ENCODE data around the gene STX5.
"Not testable (repeated sequence)": the region's sequence is repeated elsewhere in the genome, so short reads cannot be mapped to it uniquely, and the experiment has no call there.

The STX5 gene

DNA sequence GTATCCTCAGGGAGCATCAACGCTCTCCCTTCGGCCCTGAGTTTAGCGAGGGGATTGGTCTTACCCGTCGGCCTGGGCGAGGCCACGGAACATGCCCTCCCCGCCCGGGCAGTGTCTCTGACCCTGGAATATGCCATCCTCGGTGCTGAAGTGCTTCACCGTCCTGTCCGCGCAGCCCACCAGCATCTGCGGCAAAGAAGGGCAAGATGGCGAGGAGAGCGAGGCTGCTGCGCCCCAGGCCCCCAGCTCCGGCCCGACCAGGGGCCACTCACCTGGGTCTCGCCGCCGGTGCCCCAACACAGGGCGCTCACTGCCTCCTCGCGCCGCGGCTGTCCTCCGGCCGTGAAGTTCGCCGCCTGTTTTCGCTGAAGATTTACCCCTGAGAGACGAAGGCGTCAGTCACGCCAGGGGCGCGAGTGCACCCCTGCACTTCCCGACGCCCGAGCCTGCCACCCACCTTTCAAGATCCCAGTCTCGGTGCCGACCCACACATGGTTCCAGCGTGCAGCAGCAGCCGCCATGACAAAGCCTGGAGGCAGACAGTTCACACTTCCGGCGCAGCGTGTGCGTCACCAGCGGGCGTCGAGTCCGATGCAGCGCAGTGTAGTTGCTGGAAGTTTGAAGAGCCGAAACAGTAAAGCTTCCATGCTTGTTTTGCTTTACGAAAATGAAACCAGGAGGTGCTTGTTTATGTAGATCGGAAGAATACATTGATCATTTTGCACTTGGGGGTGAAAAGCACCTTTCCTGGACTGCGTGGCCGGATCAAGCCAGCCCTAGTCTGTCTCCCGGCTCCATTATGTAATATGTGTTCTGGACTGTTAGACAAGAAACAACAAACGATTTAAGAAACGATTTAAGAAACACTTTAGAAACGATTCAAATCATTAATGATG is 7.4 kb upstream of the STX5 start, which contains the start of gene WDR74:
Gene WDR74, minus strand, starts transcription at position 541 of the 896 bp plus-strand sequence. Its CDS starts 20 bp downstream, at position 521.
- peak within 1 kb of the TSS; percentile 61 to 96 (median 82) for H3K4me3 ChIP-seq
- peak within 1 kb of the TSS; percentile 82 to 100 (median 98) for H3K27ac ChIP-seq

DNA sequence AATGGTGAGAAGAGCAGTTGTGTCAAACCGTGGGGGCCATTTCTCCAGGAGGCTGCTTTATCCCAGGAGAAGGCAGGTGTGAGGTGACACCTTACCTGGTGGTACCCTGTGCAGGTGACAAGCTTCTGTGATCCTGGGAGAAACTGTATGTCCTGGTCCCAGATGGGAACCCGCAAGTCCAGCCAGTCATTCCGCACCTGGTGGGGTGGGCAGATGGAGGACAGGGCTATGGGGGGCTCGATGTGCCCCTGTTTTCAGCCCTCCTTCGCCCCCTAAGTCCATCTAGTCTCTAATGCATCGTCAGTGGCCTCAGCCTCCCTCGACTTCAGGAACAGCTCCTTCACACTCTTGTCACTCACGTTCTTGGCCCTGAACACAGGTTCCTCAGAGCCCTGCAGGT is 3.5 kb upstream of the STX5 start:
- H3K27ac ChIP-seq, result no peak overlapping the region
- H3K4me3 ChIP-seq, result no peak overlapping the region

DNA sequence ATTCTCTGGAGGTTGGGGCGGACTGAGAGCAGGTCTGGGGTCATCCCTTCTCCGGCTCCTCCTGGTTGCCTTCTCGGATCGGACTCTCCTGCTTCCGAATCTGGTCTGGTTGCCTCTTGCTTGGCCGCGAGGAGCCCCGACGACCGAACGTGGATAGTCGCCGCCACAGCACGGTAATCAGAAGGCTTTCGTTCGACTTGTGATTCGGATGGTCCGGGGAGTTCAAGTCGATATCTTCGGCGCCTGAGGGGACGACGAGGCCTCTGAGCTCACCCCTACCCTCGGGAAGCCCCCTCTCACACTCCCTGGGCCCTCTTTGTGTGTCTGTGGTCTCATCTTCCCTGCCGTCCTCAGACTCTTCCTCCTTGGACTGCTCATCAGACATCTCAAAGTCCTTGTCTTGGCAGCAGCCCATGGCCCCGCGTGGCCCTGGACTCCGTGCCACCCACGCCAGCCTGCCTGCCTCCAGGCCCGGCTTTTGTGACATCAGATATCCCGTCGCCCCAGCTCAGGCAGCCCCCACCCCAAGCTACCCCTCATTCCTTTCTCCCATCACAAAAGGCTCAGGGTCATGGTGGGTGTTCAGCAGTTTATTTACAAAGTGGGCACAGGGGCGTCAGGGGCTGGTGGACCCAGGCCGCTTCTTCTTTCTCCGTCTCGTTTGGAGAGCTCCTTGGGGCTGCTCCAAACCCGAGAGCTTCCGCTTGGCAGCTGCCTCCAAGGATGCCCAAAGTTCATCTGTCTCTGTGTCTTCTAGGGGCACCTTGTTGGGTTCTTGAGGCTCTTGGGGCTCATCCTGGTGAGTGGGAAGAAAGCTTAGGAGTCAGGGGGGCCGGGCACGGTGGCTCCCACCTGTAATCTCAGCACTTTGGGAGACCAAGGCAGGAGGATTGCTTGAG is 734 bp upstream of the STX5 start, which contains the start of gene TEX54:
Gene TEX54, minus strand, starts transcription at position 506 of the 899 bp plus-strand sequence.
- peak within 1 kb of the TSS; percentile 73 to 98 (median 92) for H3K4me3 ChIP-seq
- peak within 1 kb of the TSS; percentile 76 to 99 (median 95) for H3K27ac ChIP-seq

DNA sequence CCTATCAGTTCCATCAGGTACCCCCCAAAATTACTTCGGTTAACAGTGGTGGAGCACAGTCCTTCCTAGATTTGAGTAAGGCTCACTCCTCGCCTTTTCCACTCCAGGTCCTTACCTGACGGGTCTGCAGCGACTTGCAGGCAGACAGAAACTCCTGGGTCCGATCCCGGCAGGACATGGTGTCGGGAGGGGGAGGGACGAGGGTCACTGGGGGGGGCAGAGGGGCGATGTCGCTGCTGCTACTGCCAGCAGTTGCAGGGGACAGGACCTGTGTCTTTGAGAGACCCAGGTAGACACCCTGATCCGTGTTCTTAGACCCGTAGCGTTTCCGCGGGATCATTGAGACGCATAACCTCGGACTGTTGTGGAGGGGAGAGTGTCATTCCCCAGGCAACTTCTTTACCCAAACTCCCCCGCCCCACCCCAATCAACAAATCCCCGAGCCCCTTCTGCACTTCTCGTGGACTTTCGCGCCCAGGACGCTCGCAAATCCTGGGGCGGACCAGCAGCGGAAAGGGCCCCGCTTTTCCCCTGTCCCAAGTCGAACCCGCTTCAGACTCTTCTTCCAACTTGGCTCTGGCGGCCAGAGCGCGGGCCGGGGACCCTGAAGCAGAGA is 839 bp downstream of the STX5 start:
- H3K27ac ChIP-seq, result peak overlapping the region; percentile 13 to 99 (median 95)
- peak overlapping the region; percentile 73 to 98 (median 92) for H3K4me3 ChIP-seq

DNA sequence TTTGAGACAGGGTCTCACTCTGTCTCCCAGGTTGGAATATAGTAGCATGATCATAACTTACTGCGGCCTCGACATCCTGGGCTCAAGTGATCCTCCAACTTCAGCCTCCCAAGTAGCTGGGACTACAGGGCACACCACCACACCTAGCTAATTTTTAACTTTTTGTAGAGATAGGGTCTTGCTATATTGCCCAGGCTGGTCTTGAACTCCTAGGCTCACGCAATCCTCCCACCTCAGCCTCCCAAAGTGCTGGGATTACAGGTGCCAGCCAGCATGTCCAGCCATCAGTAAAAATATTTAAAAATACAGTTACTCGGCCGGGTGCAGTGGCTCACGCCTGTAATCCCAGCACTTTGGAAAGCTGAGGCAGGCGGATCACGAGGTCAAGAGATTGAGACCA is 3.7 kb downstream of the STX5 start:
- H3K27ac ChIP-seq, H3K4me3 ChIP-seq: not testable (repeated sequence)

DNA sequence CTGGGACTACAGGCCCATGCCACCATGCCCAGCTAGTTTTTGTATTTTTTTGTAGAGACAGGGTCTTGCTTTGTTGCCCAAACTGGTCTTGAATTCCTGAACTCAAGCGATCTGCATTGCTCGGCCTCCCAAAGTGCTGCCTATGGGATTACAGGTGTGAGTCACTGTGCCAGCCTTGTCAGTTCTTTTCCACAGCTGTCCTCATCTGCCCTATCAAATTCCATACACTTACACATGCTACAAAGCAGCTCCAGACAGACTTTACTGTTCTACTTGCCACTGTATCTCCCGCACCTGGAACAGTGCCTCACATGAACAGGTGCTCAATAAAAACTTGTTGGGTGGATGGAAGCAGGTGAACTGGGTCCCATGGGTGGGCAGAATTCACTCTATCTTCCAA is 8.2 kb downstream of the STX5 start:
- H3K4me3 ChIP-seq, result no peak overlapping the region
- no peak overlapping the region for H3K27ac ChIP-seq

DNA sequence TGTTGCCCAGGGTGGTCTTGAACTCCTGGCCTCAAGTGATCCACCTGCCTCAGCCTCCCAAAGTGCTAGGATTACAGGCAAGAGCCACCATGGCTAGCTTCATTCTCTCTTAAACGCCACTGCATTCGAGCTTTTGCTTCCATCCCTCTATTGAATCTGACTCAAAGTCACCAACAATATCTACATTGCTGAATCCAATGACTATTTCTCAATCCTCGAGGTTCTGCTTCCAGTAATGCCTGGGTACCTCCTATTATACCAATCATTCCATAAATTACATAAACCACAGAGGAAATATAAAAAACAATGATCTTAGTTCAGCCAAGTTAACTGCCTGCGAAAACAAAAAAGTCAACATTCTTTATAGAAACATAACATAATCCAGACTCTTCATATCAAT is 14.7 kb downstream of the STX5 start:
- H3K4me3 ChIP-seq, result no peak overlapping the region
- H3K27ac ChIP-seq, result peak overlapping the region in 2 of 21 experiments; percentile 25 to 57

DNA sequence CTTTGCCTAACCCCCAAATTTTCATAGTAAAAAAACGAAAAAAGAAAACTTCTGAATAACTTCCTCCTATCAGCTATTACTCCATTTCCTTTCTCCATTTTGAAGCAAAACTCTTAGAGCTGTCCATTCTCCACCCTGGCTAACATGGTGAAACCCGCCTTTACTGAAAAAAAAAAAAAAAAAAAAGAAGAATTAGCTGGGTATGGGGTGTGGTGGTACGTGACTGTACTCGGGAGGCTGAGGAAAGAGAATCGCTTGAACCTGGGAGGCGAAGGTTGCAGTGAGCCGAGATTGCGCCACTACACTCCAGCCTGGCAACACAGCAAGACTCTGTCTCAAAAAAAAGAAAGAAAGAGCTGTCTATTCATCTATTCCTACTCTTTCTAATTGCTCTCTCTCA is 15.3 kb downstream of the STX5 start:
- H3K27ac ChIP-seq, result peak overlapping the region in 1 of 21 experiments; percentile 57
- no peak overlapping the region for H3K4me3 ChIP-seq

DNA sequence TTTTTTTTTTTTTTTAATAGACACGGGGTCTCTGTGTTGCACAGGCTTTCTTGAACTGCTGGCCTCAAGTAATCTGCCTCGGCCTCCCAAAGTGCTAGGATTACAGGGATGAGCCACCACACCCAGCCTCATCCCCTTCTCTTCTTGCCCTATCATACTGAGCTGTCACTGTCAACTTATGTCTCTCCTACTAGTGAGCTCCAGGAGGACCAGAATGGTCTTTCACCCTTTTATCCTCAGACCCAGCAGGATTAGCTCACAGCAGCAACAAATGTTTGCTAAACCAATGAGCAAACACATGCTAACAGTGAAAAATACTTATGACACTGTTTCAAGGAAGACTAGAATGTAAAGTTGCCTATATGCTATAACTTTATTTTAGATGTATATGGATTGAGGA is 20.2 kb downstream of the STX5 start:
- H3K27ac ChIP-seq, result no peak overlapping the region
- H3K4me3 ChIP-seq, result no peak overlapping the region

DNA sequence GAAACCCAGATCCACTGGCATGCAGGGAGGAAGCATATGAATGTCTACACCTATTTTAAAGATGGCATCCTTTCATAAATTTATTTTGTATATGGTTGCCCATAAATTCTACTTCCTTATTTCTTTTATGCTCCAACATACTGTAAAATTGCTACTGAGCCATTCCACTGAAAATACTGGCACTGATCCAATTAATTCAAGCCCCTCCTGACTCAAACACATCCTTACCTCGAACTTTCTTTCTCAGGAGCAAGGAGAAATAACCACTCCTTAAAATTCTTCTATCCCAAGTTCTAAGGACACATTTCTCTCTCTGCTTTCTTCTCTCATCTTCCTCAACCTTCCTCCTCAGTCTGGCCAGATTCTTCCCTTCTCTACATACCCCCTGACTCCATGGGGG is 21.1 kb downstream of the STX5 start:
- Histone ChIP-seq H3K4me3 (no peak overlapping the region), H3K27ac (no peak overlapping the region)

DNA sequence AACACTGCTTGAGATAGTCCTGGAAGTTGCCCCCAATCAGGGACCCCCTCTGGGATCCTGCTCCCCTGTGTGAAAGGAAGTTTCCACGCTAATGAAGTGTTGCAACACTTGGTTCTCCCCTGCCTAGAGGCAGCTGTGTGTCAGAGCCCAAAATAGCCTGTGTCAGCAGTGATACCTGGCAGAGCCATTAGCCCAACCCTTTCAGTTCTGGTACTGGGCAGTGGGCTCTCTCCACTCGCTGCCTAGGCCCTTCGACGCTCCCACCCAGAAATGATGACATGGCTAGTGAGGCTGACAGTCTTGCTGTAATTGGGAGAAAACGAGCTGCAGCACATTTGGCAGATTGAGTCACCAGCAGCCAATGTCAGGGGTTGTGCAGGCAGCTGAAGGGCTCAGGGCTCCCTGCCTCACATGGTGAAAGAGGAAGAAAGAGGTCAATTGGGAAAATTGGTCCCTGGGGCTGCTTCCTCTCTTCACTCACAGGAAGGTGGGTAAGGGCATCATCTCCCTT is 25.2 kb downstream of the STX5 start:
- peak overlapping the region in 1 of 7 experiments; percentile 96 for H3K4me3 ChIP-seq
- peak overlapping the region in 19 of 21 experiments; percentile 71 to 98 (median 92) for H3K27ac ChIP-seq

DNA sequence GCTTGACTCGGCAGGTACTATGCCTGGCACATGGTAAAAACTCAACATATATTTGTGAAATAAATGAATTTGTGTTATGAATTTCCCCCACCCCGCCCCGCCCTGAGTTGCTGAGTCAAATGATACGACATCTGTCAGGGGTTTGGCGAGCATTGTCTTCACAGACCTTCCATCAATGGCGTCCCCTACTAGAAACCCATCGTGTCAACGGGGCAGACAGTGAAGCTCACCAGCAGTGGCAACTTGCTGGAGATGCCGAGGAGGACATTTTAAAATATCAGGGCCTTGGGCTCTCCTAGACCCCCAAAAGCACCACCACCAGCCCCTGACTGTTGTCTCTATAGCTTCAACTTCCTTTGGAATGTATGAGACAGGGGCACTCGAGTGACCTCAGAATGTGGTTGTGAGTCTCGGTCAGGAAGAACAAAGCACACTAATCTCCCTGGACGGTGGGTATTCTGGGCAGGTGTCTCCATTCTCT is 25.9 kb downstream of the STX5 start:
- Histone ChIP-seq H3K27ac (peak overlapping the region in 20 of 21 experiments; percentile 52 to 98 (median 92)), H3K4me3 (peak overlapping the region; percentile 73 to 96 (median 92))

DNA sequence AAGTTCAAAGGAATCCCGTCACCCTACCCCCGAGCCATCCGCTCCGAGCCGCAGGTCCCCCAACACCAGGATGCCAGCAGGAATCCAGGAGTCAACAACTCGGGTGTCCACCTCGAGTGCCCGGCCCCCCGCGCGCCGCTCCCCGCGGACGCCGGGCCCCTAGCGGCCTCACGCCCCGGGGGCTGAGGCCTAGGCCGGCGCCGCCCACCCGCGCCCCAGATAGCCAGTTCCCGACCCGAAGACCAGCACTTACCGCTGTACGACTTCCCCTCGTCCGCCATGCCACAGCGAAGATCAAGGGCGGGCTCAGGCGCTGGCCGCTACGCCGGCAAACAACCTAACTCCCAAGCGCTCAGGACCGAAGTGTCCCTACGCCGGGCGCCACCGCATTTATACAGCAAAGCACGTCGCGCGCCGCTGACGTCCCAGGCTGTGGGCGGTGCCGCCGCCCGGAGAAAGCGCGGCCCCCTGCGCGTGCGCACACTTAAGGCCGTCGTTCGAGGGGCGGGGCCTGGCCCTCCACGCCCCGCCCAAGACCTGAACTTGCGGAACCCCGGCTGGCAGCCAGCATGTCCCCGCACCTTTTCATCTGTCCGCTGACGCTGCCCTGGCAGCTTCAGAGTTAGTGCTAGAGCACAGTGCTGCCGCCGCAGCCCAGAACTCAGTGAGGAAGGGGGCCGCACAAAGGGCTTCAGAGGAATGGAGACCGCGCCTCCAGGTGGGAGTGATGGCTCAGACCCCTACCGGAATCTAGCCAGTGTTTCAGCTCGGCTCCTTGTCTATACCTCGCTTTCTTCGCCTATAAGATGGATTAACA is 26.6 kb downstream of the STX5 start, which contains the start of gene NXF1:
Gene NXF1, minus strand, starts transcription at position 365 of the 817 bp plus-strand sequence. Its CDS starts 84 bp downstream, at position 281.
- Histone ChIP-seq H3K4me3 (peak within 1 kb of the TSS; percentile 73 to 96 (median 92)), H3K27ac (peak within 1 kb of the TSS; percentile 71 to 98 (median 92))

DNA sequence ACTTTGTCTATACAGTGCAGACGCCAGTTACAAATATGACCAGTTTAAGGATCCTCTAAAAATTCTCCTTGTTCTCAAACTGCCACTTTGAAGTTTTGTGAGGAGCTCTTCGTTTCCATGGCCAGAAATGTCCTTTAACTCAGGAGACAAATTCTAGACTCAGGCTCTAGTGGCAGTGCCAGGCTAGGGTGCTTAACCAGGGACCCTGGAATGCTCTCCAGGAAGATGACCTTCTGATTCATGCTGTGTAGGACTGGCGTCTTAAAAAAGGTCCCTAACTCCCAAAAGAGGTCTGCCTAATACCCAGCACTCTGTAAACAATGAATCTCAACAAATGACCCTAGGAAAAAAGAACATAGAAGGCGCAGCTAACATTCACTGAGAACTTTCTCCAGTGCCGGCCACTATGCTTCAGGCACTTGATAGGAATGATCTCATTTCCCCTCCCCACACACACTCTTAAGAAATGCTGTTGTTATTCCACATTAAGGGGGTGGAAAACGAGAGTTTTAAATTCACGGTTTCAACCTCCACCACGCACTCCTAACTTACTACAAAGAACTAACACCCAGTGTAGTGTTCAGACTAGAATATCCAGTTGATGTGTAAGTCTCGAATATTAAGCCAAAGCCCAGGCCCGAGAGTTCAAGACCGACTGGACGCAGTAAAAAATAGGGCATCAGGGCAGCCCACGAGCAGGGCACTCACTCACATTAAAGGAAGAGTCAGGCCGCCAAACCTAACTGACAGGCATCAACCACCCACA is 27.4 kb downstream of the STX5 start:
- Histone ChIP-seq H3K27ac (peak overlapping the region; percentile 50 to 98 (median 92)), H3K4me3 (peak overlapping the region; percentile 73 to 96 (median 92))

DNA sequence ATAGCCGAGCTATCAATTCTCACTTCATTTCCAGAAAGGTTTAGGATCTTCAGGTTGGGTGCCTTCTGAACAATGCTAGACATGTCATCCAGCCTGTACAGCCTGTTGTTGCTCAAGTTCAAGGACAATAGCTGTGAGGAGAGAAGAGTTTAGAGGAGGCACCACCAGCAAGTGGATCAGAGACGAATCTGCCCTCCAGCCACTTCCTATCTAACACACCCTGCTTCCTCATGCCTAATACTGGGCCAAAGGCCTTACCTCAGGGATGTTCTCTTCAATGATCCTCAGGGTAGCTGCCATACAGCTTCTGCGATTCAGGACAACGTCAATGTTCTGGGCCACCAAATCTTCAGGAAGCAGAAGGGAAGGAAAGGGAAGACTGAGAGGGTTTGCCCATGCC is 30.8 kb downstream of the STX5 start:
- Histone ChIP-seq H3K27ac (no peak overlapping the region), H3K4me3 (no peak overlapping the region)

DNA sequence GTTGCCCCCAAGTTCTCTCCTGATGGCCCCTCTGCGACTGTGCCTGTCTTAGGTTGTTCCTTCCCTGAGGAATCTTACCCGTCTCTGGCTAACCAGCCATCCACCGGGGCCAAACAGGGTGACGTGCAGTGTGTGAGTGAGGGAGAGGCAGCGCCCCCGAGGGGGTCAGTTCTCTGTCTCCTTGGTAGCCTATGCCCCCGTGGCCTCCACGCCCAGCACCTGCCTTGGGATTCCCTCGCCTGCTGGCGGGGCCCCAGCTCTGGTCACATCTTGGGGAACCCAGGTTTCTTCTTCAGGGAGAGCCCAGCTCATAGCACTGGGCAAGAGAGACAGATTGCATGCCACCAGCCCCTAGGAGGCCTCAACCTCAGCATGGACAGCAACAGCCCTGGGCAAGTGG is 32.4 kb downstream of the STX5 start:
- Histone ChIP-seq H3K27ac (peak overlapping the region in 2 of 21 experiments; percentile 3 to 13), H3K4me3 (no peak overlapping the region)

DNA sequence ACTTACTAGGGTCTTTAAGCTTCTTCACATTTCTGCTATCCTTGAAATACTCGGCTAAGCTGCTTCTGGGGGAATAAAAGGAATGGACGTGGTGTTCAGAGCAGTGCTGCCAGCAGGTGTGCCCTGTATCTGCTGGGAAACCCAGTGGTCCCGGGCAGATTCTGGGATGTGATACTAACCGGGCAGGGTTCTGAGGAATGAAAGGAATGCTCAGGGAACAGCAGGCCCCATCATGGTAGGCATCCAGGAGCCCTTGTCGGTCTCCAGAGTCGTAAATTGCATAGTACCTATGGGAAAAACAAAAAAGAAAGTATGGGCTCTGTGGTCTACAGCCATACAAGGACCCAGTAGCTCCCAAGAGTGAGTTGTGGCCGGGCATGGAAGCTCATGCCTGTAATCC is 35.6 kb downstream of the STX5 start:
- H3K4me3 ChIP-seq, result no peak overlapping the region
- H3K27ac ChIP-seq, result peak overlapping the region in 1 of 21 experiments; percentile 26

Data from skin epidermis (tissue), 12 donors.